CD4-positive, alpha-beta T cell treated with Interleukin-15 for 1 hour (primary cell): Measurements from ENCODE around the gene DNAJC27.
"Not testable (repeated sequence)": the region's sequence is repeated elsewhere in the genome, so short reads cannot be mapped to it uniquely, and the experiment has no call there.

Experiments
- DNase-seq: peaks from one replicate; pipeline ENCODE4 v3.0.0-alpha.2; 2020

The DNAJC27 gene

GRCh38 chr2:24971536-24972314 lies at the start of gene DNAJC27:
DNAJC27 (minus strand) TSS chr2:24971955; CDS start chr2:24971904, 51 bp downstream.
- DNase-seq: peak; percentile 98

GRCh38 chr2:25018681-25019080 lies 46.9 kb upstream of the DNAJC27 start:
- no peak for DNase-seq

GRCh38 chr2:25014631-25015030 lies 42.9 kb upstream of the DNAJC27 start:
- no peak for DNase-seq

GRCh38 chr2:25011342-25011741 lies 39.6 kb upstream of the DNAJC27 start:
- not testable (repeated sequence) for DNase-seq

- DNase-seq: no peak
These were observed 38.2 kb upstream of the DNAJC27 start for GRCh38 chr2:25009954-25010353.

GRCh38 chr2:25002066-25002465 lies 30.3 kb upstream of the DNAJC27 start:
- DNase-seq: no peak

GRCh38 chr2:25001325-25001637 lies 29.5 kb upstream of the DNAJC27 start:
- no peak for DNase-seq

GRCh38 chr2:25000503-25001324 lies 29.0 kb upstream of the DNAJC27 start:
- DNase-seq: no peak

GRCh38 chr2:25000036-25000435 lies 28.3 kb upstream of the DNAJC27 start:
- DNase-seq: no peak

- DNase-seq: not testable (repeated sequence)
These were observed 27.3 kb upstream of the DNAJC27 start for GRCh38 chr2:24999097-24999496.

- DNase-seq: no peak
These were observed 22.5 kb upstream of the DNAJC27 start for GRCh38 chr2:24994146-24994724.

GRCh38 chr2:24993406-24994145 lies 21.8 kb upstream of the DNAJC27 start:
- no peak for DNase-seq

GRCh38 chr2:24986372-24986771 lies 14.6 kb upstream of the DNAJC27 start:
- no peak for DNase-seq

- no peak for DNase-seq
These were observed 13.8 kb upstream of the DNAJC27 start for GRCh38 chr2:24985511-24985910.

- no peak for DNase-seq
These were observed 13.2 kb upstream of the DNAJC27 start for GRCh38 chr2:24984912-24985311.

GRCh38 chr2:24981411-24982136 lies 9.8 kb upstream of the DNAJC27 start:
- no peak for DNase-seq

GRCh38 chr2:24978661-24979060 lies 6.9 kb upstream of the DNAJC27 start:
- DNase-seq: no peak

- DNase-seq: no peak
These were observed 5.9 kb upstream of the DNAJC27 start for GRCh38 chr2:24977631-24978030.

- DNase-seq: no peak
These were observed 2.1 kb upstream of the DNAJC27 start for GRCh38 chr2:24973812-24974211.

GRCh38 chr2:24972315-24972961 lies 683 bp upstream of the DNAJC27 start:
- peak; percentile 58 for DNase-seq

- DNase-seq: no peak
These were observed 544 bp downstream of the DNAJC27 start for GRCh38 chr2:24971286-24971535.
